A549 (cell line): ENCODE data around the gene AKAP9. TPM values are rescaled to one million over a fixed set of nuclear protein-coding genes. Genes with fewer than 3 reads are reported as not detected.

Experiments
- ATAC-seq, 2 experiments: fragments of 200-7000 bp in 1 of 2; fragments of >200 bp in 1 of 2; cut with Nextera tagmentation in 1 of 2; cut with Tn5 transposase in 1 of 2; 3 replicates each; pipeline versions ENCODE4 v1.8.0 to v1.9.1; 2018 to 2020; ENCODE audit warnings: mild to moderate bottlenecking in 1 of 2, moderate library complexity in 1 of 2
- CTCF ChIA-PET: fragments of 300-600 bp; sonication (Branson Sonifier 250); formaldehyde crosslinking; extraction: SDS; loops from one replicate; lab custom pipeline; 2021; ENCODE audit warnings: antibody characterized with exemption, inconsistent platforms; lab: Yijun Ruan, JAX
- POLR2A ChIA-PET: fragments of 350-600 bp; formaldehyde crosslinking; extraction: SDS; loops from one replicate; lab custom pipeline; 2021; ENCODE audit warnings: antibody characterized with exemption, inconsistent platforms; lab: Yijun Ruan, JAX
- DNase-seq, 2 experiments: peaks; one replicate each; pipeline versions ENCODE4 v3.0.0 to v3.0.0-alpha.2; 2011 to 2016; ENCODE audit warnings: low read depth in 1 of 2, low spot score in 1 of 2
- FAIRE-seq: peaks from 2 replicates; lab custom pipeline; 2011; peaks lifted over from hg19 to GRCh38; lab: Jason Lieb, UNC
- H3K27ac ChIP-seq, 2 experiments: fragments of >200 bp; sonication (Bioruptor Twin); formaldehyde crosslinking; 3 replicates each; pipeline ENCODE4 v1.5.1; 2016 to 2017
- H3K4me1 ChIP-seq: fragments of >200 bp; sonication (Bioruptor Twin); formaldehyde crosslinking; 3 replicates; pipeline ENCODE4 v1.6.1; 2016
- H3K4me2 ChIP-seq: fragments of >200 bp; sonication (Bioruptor Twin); formaldehyde crosslinking; 3 replicates; pipeline ENCODE4 v1.6.1; 2016
- H3K4me3 ChIP-seq: fragments of >200 bp; sonication (Bioruptor Twin); formaldehyde crosslinking; 3 replicates; pipeline ENCODE4 v1.5.1; 2016
- H3K9me3 ChIP-seq: fragments of >200 bp; sonication (Bioruptor Twin); formaldehyde crosslinking; 3 replicates; pipeline ENCODE4 v1.6.1; 2016
- CBX8 ChIP-seq: fragments of 200-600 bp; sonication (generic); IDR thresholded peaks from 2 replicates; pipeline ENCODE4 v1.6.1; 2016
- CEBPB ChIP-seq, 2 experiments: fragments of >200 bp in 1 of 2; sonication (Bioruptor Twin) in 1 of 2; formaldehyde crosslinking in 1 of 2; IDR thresholded peaks; 2 replicates each; pipeline ENCODE4 v1.6.1; 2012 to 2016
- CHD2 ChIP-seq: fragments of 150-350 bp; IDR thresholded peaks from 2 replicates; pipeline ENCODE4 v1.6.1; 2014; ENCODE audit warnings: low read length; ENCODE audit not compliant: partially characterized antibody
- EHMT2 ChIP-seq: fragments of 200-600 bp; sonication (generic); IDR thresholded peaks from 2 replicates; pipeline ENCODE4 v1.6.1; 2016; ENCODE audit warnings: antibody characterized with exemption, low read depth, mild to moderate bottlenecking, moderate library complexity
- ESRRA ChIP-seq: fragments of 150-350 bp; IDR thresholded peaks from 2 replicates; pipeline ENCODE4 v1.6.1; 2014; ENCODE audit warnings: mild to moderate bottlenecking, low read length, borderline replicate concordance
- FOSL2 ChIP-seq, 2 experiments: fragments of 450-650 bp in 1 of 2; fragments of >200 bp in 1 of 2; sonication (Bioruptor Twin) in 1 of 2; formaldehyde crosslinking; IDR thresholded peaks; 2 replicates each; pipeline versions ENCODE4 v1.5.0 to v1.6.1; 2016 to 2020; ENCODE audit warnings: mild to moderate bottlenecking in 1 of 2, moderate library complexity in 1 of 2
- FOXS1 ChIP-seq: fragments of 250-450 bp; sonication (Bioruptor Pico); IDR thresholded peaks from 2 replicates; pipeline ENCODE4 v1.5.0; 2020; ENCODE audit warnings: mild to moderate bottlenecking, moderate library complexity
- GATA3 ChIP-seq: IDR thresholded peaks from 2 replicates; pipeline ENCODE4 v1.6.1; 2012; ENCODE audit warnings: borderline replicate concordance
- JUN ChIP-seq, 2 experiments: fragments of >200 bp; sonication (Bioruptor Twin); formaldehyde crosslinking; IDR thresholded peaks; 2 replicates in 1 of 2; 3 replicates in 1 of 2; pipeline ENCODE4 v1.6.1; 2016 to 2017
- JUNB ChIP-seq: fragments of >200 bp; sonication (Bioruptor Twin); formaldehyde crosslinking; IDR thresholded peaks from 2 replicates; pipeline ENCODE4 v1.6.1; 2016
- KDM5A ChIP-seq: fragments of 200-600 bp; sonication (generic); IDR thresholded peaks from 2 replicates; pipeline ENCODE4 v1.6.1; 2016; ENCODE audit warnings: antibody characterized with exemption, mild to moderate bottlenecking
- MAFK ChIP-seq: fragments of 450-650 bp; IDR thresholded peaks from 2 replicates; pipeline ENCODE4 v1.6.1; 2014; ENCODE audit not compliant: partially characterized antibody
- MYC ChIP-seq: IDR thresholded peaks from 2 replicates; pipeline ENCODE4 v1.6.1; 2012; ENCODE audit warnings: mild to moderate bottlenecking, inconsistent platforms, low read length, improper control_type of control experiment, borderline replicate concordance
- RARB ChIP-seq: fragments of 250-450 bp; sonication (Bioruptor Pico); IDR thresholded peaks from 2 replicates; pipeline ENCODE4 v1.8.0; 2021; ENCODE audit warnings: mild to moderate bottlenecking, moderate library complexity
- RCOR1 ChIP-seq: fragments of 150-350 bp; IDR thresholded peaks from 2 replicates; pipeline ENCODE4 v1.6.1; 2014; ENCODE audit warnings: antibody characterized with exemption, low read length, low read depth
- RNF2 ChIP-seq: fragments of 200-600 bp; sonication (generic); IDR thresholded peaks from 2 replicates; pipeline ENCODE4 v1.6.1; 2016; ENCODE audit warnings: low read depth, mild to moderate bottlenecking, antibody characterized with exemption, moderate library complexity, borderline replicate concordance
- TFCP2L1 ChIP-seq: fragments of 250-450 bp; sonication (Bioruptor Pico); IDR thresholded peaks from 2 replicates; pipeline ENCODE4 v1.5.0; 2021; ENCODE audit warnings: mild to moderate bottlenecking
- ZC3H11A ChIP-seq: fragments of 450-650 bp; IDR thresholded peaks from 2 replicates; pipeline ENCODE4 v1.6.1; 2014; ENCODE audit warnings: antibody characterized with exemption, mild to moderate bottlenecking
- WGBS: methylation state at CpG from one replicate; pipeline ENCODE4 v1.1.6; 2017; ENCODE audit errors: missing lambda C conversion rate; 5-methylcytosine and 5-hydroxymethylcytosine counted together
- polyA plus RNA-seq, 4 experiments: library from polyadenylated mRNA; depleted of rRNA in 3 of 4; stranded (reverse); fragments of >200 nt; fragmentation: RNase III in 1 of 4; extraction: RNeasy Plus Mini Kit Qiagen cat#74134 plus additional on column Dnase treatment in 1 of 4; gene quantifications; 2 replicates in 3 of 4; 3 replicates in 1 of 4; pipeline ENCODE4 v1.2.3, GENCODE V29; 2011 to 2017
- TF ChIP-seq, protein P1 (sequence below): fragments of >200 bp; sonication (Bioruptor Twin); formaldehyde crosslinking; IDR thresholded peaks from 3 replicates; pipeline ENCODE4 v1.6.1; 2016
- TF ChIP-seq, protein P2 (sequence below): fragments of >200 bp; sonication (Bioruptor Twin); formaldehyde crosslinking; IDR thresholded peaks from 2 replicates; pipeline ENCODE4 v1.6.1; 2016
- TF ChIP-seq, protein P3 (sequence below): fragments of 450-650 bp; IDR thresholded peaks from 2 replicates; pipeline ENCODE4 v1.6.1; 2014; ENCODE audit warnings: antibody characterized with exemption
- TF ChIP-seq, protein P4 (sequence below): IDR thresholded peaks from 2 replicates; pipeline ENCODE4 v1.6.1; 2012
- TF ChIP-seq, protein P5 (sequence below): fragments of >200 bp; sonication (Bioruptor Twin); formaldehyde crosslinking; IDR thresholded peaks from 3 replicates; pipeline ENCODE4 v1.5.1; 2016
- TF ChIP-seq, protein P6 (sequence below): IDR thresholded peaks from 2 replicates; pipeline ENCODE4 v1.6.1; 2012; ENCODE audit warnings: low read depth, borderline replicate concordance
- TF ChIP-seq, protein P7 (sequence below): fragments of 200-600 bp; sonication (generic); IDR thresholded peaks from 2 replicates; pipeline ENCODE4 v1.6.1; 2016; ENCODE audit warnings: antibody characterized with exemption, mild to moderate bottlenecking, moderate library complexity

Gene AKAP9
- polyA plus RNA-seq, 2 of the 4 experiments (the other 2 are of a cell fraction): 11.7 to 32.3 TPM

DNA sequence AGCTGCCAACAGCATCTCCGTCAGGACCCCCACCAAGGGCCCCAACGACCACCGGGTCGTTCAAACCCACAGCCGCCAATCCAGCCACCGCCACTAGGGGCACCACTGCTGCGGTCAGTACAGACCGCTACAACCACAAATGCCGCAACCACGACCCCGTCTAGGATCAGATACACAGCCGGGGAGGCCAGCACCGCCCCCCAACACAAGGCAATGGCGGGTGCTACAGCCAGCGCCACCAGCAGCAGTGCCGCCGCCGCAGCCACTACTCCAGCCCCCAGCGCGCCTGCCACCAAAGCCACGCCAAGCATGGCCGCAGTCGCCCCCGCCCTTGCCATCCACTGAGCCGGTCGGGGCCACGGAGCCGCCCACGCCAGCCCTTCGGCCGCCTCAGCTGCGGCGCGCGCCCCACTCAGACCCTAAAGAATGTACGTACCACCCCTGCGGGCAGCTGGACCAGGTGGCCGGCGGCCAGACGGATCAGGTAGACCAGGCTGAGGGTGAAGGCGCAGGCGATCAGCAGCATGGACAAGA is 193.1 kb downstream of the AKAP9 start (continued):
- TF ChIP-seq FOXS1 (CRISPR knock-in tag): no peak
- TF ChIP-seq, protein P1, sequence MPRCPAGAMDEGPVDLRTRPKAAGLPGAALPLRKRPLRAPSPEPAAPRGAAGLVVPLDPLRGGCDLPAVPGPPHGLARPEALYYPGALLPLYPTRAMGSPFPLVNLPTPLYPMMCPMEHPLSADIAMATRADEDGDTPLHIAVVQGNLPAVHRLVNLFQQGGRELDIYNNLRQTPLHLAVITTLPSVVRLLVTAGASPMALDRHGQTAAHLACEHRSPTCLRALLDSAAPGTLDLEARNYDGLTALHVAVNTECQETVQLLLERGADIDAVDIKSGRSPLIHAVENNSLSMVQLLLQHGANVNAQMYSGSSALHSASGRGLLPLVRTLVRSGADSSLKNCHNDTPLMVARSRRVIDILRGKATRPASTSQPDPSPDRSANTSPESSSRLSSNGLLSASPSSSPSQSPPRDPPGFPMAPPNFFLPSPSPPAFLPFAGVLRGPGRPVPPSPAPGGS: no peak
- TF ChIP-seq MAFK: no peak
- TF ChIP-seq TFCP2L1 (CRISPR knock-in tag): peak; percentile 37; the same call in 1 of the 2 replicates

DNA sequence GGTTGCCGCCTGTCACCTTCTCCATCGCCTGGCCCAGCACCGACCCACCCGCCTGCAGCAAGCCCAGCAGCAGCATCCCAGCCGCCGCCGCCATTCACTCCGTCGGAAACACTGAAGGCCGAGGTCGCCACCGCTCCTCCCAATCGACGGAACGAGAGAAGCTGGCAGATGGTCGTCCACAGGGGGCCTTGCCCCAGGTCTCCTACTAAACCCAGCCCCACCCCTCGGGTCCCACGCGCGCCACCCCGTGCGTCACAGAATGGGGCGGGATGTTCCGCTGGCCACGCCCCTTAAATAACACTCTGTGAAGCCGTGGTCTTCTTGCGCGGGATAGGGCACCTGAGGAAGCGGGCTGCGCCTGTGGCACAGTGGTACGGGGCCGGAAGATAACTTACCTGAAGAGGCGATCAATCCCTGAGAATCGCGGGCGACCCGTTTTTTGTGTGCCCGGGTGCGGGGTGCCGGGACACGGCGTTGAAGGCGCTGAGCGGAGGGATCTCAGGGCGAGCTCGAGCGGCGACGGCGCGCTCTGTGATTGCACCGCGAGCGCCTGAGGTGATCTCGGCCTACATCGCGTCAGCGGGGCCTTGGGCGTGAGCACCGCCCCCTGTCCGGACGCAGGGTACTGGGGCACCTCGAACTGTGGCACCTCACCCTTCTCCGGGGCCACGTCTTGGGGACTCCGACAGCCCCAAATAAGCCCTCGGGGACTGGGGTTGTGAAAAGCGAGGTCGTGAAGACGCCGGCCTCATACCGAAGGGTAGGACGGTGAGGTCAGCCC is 193.8 kb downstream of the AKAP9 start, which contains the start of gene CYP51A1:
TSS of gene CYP51A1 (minus strand) at position 207 of the 781 bp plus-strand sequence. CDS start at position 94, 113 bp downstream.
- Histone ChIP-seq H3K4me1 (peaks cover 13% of the 10 kb centered on the region; the same call in 2 of the 3 replicates), H3K9me3 (no peaks in the 10 kb centered on the region), H3K4me2 (peak within 1 kb of the TSS; percentile 79), H3K27ac (peak within 1 kb of the TSS; percentile 96 to 98), H3K4me3 (peak within 1 kb of the TSS; percentile 92)
- CTCF ChIA-PET: interaction anchor here (0.9 to 2.4 kb wide), 6 partner anchors 10 to 64 kb away, joined by 3 to 21 read pairs (median 4); no protein-coding TSS in a partner anchor
- WGBS: 3% methylated on average over 47 of the region's 73 CpGs
- POLR2A ChIA-PET: interaction anchor here (0.9 to 1.6 kb wide), 2 partner anchors 111 to 313 kb away, joined by 3 to 7 read pairs; partner anchors contain the start of genes ANKIB1, GATAD1 and KRIT1
- ATAC-seq (peak; percentile 93 to 94), DNase-seq (peak; percentile 89 to 95), FAIRE-seq (no peak)
- TF ChIP-seq RCOR1 (no peak), CHD2 (peak; percentile 78), MAFK (no peak), RNF2 (no peak), TFCP2L1 (CRISPR knock-in tag) (no peak), GATA3 (peak; percentile 41; the same call in 1 of the 2 replicates), FOSL2 (IDR thresholded peaks at IDR 0.05) (no peak), FOSL2 (CRISPR knock-in tag; IDR thresholded peaks at IDR 0.05) (peak; percentile 41), ZC3H11A (no peak), RARB (CRISPR knock-in tag) (0 out of 2 replicates have a peak, but pooled peaks have one; percentile 36), EHMT2 (no peak), ESRRA (no peak), CBX8 (no peak), CEBPB (IDR thresholded peaks at IDR 0.05) (peak in 1 of 2 experiments; percentile 11; a peak in 1 of 4 replicates), MYC (peak; percentile 85; the same call in 1 of the 2 replicates), JUN (IDR thresholded peaks at IDR 0.05) (peak; percentile 68 to 87), KDM5A (no peak), JUNB (no peak)
- TF ChIP-seq, protein P1: peak; percentile 84; the same call in 2 of the 3 replicates
- TF ChIP-seq, protein P2, sequence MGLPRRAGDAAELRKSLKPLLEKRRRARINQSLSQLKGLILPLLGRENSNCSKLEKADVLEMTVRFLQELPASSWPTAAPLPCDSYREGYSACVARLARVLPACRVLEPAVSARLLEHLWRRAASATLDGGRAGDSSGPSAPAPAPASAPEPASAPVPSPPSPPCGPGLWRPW: no peak
- TF ChIP-seq, protein P3, sequence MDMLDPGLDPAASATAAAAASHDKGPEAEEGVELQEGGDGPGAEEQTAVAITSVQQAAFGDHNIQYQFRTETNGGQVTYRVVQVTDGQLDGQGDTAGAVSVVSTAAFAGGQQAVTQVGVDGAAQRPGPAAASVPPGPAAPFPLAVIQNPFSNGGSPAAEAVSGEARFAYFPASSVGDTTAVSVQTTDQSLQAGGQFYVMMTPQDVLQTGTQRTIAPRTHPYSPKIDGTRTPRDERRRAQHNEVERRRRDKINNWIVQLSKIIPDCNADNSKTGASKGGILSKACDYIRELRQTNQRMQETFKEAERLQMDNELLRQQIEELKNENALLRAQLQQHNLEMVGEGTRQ: 0 out of 2 replicates have a peak, but pooled peaks have one; percentile 20
- TF ChIP-seq, protein P4, sequence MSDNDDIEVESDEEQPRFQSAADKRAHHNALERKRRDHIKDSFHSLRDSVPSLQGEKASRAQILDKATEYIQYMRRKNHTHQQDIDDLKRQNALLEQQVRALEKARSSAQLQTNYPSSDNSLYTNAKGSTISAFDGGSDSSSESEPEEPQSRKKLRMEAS: peak; percentile 93
- TF ChIP-seq, protein P5, sequence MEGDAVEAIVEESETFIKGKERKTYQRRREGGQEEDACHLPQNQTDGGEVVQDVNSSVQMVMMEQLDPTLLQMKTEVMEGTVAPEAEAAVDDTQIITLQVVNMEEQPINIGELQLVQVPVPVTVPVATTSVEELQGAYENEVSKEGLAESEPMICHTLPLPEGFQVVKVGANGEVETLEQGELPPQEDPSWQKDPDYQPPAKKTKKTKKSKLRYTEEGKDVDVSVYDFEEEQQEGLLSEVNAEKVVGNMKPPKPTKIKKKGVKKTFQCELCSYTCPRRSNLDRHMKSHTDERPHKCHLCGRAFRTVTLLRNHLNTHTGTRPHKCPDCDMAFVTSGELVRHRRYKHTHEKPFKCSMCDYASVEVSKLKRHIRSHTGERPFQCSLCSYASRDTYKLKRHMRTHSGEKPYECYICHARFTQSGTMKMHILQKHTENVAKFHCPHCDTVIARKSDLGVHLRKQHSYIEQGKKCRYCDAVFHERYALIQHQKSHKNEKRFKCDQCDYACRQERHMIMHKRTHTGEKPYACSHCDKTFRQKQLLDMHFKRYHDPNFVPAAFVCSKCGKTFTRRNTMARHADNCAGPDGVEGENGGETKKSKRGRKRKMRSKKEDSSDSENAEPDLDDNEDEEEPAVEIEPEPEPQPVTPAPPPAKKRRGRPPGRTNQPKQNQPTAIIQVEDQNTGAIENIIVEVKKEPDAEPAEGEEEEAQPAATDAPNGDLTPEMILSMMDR: no peak
- TF ChIP-seq, protein P6, sequence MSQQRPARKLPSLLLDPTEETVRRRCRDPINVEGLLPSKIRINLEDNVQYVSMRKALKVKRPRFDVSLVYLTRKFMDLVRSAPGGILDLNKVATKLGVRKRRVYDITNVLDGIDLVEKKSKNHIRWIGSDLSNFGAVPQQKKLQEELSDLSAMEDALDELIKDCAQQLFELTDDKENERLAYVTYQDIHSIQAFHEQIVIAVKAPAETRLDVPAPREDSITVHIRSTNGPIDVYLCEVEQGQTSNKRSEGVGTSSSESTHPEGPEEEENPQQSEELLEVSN: peak; percentile 76
- TF ChIP-seq, protein P7, sequence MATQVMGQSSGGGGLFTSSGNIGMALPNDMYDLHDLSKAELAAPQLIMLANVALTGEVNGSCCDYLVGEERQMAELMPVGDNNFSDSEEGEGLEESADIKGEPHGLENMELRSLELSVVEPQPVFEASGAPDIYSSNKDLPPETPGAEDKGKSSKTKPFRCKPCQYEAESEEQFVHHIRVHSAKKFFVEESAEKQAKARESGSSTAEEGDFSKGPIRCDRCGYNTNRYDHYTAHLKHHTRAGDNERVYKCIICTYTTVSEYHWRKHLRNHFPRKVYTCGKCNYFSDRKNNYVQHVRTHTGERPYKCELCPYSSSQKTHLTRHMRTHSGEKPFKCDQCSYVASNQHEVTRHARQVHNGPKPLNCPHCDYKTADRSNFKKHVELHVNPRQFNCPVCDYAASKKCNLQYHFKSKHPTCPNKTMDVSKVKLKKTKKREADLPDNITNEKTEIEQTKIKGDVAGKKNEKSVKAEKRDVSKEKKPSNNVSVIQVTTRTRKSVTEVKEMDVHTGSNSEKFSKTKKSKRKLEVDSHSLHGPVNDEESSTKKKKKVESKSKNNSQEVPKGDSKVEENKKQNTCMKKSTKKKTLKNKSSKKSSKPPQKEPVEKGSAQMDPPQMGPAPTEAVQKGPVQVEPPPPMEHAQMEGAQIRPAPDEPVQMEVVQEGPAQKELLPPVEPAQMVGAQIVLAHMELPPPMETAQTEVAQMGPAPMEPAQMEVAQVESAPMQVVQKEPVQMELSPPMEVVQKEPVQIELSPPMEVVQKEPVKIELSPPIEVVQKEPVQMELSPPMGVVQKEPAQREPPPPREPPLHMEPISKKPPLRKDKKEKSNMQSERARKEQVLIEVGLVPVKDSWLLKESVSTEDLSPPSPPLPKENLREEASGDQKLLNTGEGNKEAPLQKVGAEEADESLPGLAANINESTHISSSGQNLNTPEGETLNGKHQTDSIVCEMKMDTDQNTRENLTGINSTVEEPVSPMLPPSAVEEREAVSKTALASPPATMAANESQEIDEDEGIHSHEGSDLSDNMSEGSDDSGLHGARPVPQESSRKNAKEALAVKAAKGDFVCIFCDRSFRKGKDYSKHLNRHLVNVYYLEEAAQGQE: peak; percentile 51; the same call in 1 of the 2 replicates
